HG02642 (cell line): ENCODE data around the gene GHDC.
"Not testable (repeated sequence)": the region's sequence is repeated elsewhere in the genome, so short reads cannot be mapped to it uniquely, and the experiment has no call there.

ENCODE experiments used
- ATAC-seq: cut with Tn5 transposase; IDR thresholded peaks from one replicate; pipeline ENCODE4 v1.9.1; 2021; ENCODE audit warnings: mild to moderate bottlenecking; ENCODE audit not compliant: unreplicated experiment, poor library complexity

GHDC gene

DNA sequence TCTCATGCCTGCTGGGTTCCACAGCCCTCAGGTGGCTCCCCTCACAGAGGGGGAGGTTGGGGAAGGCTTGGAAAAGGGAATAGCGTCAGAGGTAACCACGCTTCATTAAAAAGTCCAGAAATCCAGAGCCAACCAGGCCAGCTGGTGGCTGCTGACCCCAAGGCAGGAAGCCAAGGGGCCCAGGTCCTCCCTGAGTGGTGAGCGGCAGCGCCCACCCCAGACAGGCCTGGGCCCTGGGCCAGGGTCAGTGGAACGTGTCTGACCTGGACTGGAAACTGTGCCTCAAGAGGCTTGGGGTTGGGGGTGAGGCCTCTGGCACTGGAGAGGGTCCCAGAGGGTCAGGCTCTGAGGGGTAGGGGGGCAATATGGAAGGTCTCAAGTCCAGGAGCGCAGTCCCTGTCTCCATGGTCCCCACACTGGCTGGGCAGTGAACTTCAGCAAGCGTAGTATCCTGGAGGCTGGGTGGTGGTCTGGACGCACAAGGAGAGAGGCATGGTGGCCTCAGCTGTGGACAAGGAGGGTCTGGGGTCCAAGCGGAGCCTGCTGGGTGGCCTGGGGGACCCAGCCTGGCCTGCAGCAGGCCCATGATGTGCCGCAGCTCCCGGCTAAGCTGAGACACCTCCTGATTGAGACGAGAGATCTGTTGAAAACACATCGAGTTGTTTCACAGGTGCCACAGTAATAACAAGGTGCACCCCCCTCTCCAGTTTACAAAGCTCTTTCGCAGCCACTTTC lies 34.3 kb downstream of the GHDC start:
- ATAC-seq, result no peak

DNA sequence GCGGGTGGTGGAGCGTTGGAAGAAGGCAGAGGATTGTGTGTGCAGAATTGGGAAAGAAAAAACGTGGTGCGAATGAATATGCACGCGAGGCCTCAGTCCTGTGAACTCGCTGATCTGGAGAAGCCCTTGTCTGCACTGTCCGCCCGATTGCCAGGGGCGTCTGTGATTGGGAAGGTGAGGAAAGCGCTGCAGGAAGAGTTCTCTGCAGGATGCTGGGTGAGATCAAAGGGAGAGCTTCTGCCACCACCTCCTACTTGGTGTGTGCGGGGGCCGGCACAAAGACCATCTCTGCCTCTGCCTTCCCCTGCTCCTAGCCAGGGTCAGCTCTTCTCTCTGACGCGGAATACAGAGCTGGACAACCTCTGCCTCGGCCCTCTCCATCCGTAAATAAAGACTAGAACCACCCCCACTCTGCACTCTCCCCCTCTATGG lies 38.7 kb downstream of the GHDC start:
- ATAC-seq, result no peak

DNA sequence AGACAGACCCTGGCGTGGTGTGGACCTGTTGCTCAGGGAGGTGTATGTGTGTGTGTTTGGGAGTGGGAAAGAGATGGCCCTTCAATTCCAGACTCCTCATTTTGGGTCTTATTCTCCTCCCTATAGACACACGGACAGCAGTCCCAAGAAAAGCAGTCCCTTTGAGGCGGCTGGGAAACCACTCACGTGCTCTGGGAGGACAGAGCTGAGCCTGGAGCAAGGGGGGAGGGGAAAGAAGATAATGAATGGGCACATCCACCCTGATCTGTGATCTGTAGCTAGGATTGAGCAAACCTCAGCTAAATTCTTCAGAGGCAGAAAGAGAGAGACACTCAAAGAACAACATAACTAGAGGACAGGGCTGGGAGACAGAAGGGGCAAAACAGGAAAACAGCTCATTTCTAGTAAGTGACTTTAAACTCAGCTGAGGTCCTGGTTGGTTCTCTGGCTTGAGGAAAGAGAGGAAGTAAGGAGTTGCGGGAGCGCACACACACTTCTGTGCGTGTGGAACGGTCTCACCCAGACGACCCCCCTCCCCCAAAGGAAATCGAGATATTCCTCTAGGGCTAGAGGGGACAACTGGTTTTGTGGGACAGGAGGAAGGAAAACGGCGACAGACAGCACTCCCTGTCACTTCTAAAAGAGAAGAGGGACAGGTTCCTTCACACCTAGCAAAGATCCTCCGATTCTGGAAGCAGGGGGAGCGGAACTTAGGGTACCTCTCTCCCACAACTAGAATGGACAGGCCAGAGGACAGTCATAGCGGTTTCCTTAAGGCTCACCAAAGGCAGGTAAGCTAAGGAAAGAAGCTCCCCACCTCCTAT lies 40.2 kb downstream of the GHDC start:
- no peak for ATAC-seq

DNA sequence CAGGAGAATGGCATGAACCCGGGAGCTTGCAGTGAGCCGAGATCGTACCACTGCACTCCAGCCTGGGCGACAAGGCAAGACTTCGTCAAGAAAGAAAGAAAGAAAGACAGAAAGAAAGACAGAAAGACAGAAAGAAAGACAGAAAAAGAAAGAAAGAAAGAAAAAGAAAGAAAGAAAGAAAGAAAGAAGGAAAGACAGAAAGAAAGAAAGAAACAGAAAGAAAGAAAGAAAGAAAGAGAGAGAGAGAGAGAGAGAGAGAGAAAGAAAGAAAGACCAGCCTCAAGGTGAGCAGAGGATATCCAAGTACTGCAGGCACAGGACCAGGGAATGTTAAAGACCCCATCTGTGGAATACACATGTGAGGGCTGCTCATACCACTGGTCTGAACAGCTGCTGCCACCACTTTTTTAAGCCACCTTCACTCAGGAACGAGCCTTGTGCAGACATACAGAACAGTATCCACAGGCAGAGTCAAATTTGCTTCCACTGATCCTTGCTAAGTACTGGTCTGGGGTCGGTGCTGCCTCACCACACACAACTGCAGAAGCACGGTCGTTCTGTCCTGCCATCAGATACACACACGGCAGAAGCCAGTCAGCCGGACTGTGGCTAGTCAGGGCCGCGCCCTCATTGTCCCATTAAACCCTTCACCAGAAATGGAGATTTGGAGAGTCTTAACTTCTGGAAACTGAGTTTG lies 47.2 kb downstream of the GHDC start:
- no peak for ATAC-seq

DNA sequence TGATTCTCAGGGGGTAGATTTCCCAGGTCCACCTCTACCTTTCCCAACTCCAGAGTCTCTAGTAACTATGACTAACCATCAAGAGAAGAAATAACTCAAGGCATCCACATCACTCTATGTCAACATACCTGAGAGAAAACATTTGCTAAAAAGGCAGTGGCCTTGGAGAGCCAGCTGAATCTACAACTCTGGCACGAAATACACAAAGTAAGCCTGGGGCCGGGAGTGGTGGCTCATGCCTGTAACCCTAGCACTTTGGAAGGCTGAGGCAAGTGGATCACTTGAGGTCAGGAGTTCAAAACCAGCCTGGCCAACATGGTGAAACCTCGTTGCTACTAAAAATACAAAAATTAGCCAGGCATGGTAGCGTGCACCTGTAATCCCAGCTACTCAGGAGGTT lies 51.2 kb downstream of the GHDC start:
- ATAC-seq, result not testable (repeated sequence)

DNA sequence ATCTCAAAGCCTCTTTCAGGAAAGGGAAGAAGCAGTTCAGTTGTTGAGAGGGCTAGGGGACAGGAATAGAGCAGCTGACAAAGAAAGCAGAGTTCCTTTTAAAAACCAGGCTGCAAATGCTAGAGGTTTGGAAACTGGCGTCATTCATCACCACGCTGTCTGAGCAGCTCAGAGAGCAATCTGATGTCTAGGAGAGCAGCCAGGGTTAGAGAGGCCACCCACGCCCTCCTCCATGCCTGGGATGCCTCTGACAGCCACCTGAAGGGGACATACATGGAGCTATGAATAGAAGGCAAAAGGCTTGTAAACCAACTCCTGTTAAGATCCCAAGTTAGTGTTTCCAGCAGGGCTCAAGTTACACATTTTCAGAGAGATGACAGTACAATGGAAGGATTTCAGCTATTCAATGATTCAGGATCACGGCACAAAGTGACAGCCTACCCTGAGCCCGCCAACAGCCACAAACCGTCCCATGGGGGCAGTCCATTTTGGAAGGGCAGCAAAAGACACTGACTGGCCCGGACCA lies 51.9 kb downstream of the GHDC start:
- no peak for ATAC-seq

DNA sequence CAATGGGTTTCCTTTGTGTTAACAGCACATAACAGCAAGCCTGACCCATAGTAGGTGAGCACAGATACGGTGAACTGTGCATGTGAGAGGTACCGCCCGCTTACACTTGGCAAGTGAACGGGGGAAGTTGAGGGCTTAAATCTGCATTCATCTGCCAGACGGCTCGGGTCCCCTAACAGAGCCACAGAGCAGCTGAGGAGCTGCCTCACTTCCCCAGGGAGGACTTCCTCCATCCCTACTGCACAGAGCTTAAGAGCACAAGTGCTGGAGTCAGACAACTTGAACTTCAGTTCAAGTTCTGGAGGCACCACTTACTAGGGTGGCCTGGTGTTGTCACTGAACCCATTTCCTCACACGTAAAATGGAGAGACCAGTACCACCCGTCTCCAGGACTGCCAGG lies 52.9 kb downstream of the GHDC start:
- no peak for ATAC-seq

DNA sequence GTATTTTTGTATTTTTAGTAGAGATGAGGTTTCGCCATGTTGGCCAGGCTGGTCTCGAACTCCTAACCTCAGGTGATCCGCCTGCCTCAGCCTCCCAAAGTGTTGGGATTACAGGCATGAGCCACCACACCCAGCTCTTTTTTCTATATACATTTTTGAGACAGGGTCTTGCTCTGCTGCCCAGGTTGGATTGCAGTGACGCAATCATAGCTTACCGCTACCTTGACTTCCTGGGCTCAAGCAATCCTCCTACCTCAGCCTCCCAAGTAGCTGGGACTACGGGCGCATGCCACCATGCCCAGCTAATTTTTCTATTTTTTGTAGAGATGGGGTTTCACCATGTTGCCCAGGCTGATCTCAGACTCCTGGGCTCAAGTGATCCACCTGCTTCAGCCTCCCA lies 53.6 kb downstream of the GHDC start:
- ATAC-seq, result not testable (repeated sequence)
